Activated T-helper 9 cell treated with anti-CD3 and anti-CD28 coated beads, Interleukin-2, amount 50 U/mL, for 16 hours (primary cell): Measurements from ENCODE around the gene PRRX1.

Experiments
- DNase-seq: peaks from one replicate; pipeline ENCODE4 v3.0.0-alpha.2; 2020; ENCODE audit warnings: low read depth

PRRX1 gene

DNA sequence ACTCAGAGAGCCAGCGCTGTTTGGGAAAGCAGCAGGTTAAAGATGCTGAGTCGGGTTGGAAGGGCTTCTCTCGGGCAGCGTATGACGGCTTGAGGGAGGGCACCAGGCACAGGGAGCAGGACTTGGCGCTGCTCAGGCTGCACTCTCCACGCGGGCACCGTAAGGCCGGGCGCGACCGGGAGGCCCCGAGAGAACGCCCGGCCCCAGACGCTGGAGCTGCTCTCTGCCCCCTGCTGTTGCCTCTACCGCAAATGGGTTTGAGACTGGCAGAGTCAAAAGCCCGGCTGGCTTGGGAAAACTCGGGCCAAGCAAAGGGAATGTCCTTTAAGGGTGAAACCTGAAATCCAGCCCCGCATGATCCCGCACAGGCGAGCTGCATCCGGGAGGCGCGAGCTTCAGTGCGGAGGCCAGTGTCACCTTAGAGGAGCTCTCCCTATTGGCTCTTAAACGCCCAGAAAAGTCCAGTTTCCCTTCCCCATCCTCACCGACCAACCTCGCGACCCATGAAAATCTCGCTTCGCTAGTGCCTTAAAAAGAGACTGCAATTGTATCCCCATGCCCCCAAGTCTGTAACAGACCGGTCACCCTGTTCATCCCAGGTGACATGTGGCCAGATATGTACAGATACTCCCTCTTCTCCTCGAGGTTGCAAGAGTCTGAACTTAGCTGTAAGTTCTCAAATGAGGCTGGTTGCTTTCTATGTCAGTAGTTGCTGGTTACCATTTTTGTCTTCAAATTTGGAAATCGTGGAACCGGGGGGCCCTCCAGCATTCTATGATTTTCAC lies 1.1 kb downstream of the PRRX1 start:
- DNase-seq = no peak

DNA sequence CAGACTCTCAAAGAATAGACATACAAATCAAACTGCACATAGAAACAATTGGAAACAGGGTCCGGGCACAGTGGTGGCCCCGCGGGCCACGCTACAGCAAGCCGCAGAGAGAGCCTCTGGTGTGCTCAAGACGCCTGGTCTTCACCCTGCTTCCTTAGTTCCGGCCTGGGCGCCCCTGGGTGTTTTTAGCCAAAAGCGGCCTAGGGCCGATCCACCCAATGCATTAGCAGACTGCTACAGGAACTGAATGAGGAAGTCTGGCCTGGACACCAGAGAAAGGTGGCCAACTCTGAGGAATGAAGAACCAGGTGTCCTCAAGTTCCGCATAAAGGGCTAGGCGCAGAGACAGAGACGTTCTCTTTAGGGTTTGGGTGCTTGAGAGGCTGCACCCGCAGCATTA lies 1.7 kb downstream of the PRRX1 start:
- DNase-seq = no peak

DNA sequence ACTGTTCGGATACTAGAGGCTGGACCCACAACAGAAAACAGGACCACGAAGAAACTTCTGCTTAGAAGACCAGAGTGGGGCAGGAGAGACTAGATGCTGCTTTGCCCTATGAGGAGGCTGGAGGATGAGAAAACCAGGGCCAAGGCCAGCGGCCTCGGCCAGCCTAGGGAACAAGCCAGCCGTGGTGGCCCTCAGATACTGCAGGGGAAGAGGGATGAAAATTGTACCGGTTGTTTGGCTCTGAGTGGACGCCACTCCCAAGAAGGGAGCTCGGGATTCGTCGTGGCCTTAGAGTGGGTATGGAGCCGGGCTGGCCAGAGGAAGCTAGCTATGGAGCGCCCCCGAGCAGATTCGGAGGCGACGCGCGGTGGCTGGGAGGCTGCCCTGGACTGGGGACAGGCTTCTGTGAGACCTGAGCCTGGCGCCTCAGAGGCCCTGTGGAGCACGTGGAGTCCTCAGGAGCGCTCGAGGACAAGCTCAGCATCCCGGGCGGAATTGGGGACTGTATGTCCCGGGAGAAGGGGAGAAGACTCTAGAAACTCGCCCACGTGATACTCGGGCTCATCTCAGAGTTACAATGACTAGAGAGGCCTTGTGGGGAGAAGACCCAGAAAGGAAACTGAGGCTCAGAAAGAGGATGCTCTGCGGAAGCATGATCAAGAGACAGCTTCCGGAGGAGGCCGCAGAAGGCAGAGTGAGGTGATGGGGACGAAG lies 2.8 kb downstream of the PRRX1 start:
- no peak for DNase-seq

DNA sequence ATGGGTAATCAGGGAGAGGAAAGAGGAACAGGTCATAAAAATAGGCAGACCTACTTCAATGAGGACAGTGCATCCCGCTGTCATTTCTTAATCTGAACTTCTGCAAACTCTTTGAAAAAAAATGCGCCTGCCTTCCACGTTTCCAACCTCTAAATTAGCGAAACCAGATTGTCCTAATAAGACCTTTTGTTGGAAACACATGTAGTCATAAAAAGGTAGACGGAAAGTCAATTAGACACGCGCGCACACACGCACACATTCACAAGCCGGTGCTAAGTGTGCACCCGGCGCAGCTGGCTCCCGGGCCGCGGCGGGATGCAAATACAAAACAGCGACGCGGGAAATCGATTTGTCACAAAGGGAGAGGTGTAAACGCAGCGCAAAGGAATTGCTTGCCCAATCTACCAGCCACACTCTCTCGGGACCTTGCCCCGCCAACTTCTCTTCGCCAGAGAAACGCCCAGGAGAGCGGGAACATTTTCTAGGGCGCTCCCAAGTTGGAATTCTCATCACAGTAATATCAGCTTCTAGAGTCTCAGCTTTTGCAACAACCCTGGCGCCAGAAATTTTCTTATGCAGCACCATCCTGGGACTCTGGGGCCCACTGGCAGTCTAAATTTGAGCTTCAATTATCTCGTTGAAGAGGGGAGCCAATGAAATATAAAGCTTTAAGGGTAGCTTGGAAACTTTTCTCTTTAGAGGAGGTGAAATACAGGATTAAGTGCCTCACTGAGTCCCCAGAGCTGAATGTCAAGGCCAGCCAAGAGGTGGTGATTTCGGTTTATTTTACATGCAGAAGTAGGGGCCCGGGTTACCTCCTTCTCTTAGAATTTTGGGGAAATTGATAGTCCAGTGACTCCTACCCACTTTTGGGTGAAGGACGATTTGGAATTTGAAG lies 4.5 kb downstream of the PRRX1 start:
- DNase-seq = no peak

DNA sequence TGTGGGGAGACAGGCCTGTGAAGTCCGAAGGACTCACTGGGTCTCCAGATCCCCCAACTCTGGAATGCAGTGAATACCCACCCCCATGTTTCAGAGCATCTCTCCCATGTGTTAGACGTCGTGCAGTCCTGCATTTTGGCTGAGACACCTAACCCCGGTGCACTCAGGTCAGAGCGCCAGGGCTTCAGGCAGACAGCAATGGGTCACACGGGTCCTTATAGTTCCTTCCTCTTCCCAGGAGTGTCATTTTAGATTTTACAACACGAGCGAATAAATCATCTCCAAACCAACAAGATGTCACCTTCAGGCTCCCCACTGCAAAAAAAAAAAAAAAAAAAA lies 5.1 kb downstream of the PRRX1 start:
- no peak for DNase-seq

DNA sequence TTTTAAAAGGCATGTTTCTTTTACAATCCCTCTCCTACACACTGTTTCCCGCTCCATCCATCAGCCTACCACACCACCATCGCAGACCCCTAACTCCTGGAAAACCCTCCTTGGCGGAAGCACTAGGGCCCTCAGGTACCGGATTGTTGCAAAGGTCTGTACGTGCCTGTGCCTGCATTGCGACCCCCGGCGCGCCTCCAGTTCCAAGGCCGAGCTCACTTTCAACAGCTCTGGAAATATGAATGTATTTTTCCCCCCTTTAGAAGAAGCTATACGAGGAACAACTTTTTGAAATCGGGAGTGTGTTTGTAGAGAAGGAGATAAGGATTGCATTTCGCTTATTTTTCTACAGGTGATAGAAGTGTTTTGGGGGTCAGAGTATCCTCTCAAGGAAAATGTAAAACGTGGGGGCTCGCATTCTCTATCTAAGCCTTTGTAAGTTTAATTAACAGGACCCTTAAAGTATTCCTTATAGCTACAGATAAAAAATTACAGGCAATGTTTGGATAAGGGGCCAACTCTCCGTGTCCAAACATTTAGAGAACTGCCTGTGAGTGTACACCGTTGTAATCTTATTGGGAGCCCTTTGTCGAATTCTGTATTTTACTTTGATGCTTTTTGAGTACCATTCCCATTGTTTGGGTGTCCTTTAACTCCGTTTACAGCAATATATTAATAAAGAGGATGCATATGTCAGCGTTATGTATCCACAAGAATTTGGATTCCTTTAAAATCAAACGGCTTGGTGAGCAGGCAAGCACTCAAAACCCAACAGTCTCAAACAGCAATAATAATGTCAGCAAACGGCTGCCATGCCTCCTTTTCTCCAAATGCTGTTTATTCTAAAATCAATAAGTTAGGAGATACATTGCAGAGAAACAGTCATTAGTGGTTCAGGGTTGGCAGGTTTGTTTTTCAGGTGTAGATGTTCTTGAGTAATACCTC lies 5.9 kb downstream of the PRRX1 start:
- DNase-seq = no peak

DNA sequence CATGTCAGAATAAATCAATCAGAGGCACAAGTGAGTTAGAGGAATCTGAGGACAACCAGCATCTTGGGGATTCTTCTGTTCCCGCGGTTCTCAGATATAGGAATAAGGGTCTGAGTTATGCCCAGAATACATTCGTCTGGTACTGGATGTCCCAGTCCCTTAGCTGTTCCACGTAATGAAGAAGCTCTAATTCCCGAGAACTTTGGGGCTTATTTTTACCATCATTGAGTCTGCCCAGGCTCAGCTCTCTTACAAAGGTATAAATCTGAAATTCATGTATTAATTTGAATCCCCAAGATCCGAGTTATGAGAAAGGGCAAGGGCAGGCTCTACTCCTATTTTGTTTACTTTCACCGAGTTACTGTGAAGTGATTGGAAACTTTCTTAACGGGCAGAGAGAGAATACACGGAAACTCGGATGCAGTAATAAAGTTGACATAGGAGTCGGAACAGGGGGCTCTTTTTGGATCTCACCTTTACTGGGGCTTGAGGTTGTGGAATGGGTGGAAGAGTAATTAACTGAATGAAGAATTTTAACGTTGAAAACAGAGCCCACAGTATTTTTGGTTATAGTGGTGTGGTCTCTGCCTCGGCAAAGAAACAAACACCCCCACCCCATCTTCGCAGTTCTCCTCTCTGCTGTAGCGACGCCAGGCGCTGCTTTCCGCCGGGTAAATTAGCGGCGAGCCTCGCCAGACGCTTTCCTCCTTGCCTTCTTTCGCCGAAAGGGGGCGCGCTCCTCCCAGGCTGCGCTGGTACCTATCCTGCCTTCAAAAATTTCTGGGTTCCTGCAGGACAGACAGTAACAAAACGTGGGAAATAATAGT lies 7.1 kb downstream of the PRRX1 start:
- DNase-seq = no peak

DNA sequence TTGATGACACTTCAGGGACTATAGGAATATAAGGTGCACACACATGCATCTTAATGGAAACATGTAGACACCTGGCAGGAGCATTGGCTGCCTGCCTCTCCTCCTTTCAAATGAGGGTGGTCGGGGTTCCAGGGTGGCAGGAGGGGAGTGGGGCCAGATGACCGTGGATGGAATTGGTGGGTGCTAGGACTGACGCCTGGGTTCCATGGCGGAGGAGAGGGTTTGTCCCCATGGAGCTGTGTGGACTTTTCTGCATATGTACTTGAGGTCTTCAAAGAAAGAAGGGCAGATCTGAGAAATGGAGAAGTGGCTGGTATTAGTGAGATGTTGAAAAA lies 7.7 kb downstream of the PRRX1 start:
- no peak for DNase-seq

DNA sequence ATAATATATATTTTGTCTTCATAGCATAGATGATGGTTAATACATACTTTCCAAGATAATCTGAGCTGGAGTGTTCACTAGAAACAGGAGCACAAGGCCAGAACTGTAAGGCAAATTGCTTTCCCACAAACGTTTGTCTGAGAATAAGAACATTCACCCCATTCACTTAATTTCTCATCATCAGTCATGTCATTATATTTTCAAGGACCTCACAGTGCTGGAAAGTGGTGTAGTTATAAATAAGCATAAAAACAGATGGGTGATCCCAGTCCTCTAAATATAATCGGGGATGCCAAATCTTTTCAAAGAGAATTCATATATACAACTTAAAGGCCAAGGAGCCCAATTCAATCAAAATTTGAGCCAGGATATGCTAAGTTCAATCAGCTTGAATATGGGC lies 8.4 kb downstream of the PRRX1 start:
- no peak for DNase-seq

DNA sequence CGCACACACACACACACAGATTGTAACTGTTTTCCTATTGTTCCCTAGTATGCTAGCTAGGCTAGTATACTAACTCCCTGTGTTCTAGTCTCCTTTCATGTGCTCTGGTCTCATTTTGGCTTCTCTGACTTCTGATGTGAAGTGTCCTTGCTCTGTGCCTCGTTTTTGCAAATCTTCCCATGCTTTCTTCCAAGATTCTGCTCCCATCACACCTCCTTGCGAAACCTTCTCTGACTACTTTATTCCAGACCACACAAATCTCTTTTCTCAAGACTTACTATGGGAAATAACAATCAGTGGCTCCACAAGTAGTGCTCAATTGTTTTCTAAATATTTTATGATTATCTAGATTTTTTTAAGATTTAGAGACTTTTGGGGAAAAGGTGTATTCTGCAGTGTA lies 10.3 kb downstream of the PRRX1 start:
- DNase-seq = no peak

DNA sequence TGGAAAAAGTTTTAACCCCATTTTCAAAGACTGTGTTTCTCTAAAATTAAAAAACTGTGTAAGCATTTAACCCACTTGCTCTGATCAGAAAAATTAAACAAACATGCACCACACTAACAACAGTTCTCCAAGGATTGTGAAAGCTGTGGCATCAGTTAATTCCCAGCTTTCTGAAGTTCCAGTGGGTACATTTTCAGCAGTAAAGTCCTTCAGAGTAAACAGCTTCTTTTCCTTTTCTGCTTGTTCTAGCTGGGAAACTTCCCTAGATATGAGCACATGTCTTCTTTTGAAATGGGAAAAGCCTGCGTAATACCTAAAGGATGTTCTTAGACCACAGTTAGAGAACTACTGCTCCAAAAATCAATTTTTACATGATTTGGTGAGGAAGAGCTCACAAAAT lies 11.1 kb downstream of the PRRX1 start:
- DNase-seq = no peak

DNA sequence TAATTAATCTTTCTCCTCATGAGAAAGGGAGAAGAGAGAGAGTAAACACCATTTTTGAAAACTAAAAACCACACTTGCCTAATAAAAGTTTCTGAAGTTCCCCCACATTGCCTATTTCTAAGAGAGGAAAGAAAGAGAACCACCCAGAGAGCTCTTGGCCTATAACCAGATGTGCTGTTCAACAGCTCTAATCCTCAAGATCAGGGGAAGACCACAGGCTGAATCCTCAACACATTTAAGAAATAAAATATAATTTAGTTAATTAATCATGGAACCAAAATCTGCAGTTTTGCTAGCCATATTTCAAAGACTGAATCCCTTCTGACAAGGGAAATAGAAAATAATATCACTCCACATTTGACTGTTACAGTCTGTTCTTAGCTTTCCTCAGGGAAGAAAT lies 11.9 kb downstream of the PRRX1 start:
- DNase-seq = no peak

DNA sequence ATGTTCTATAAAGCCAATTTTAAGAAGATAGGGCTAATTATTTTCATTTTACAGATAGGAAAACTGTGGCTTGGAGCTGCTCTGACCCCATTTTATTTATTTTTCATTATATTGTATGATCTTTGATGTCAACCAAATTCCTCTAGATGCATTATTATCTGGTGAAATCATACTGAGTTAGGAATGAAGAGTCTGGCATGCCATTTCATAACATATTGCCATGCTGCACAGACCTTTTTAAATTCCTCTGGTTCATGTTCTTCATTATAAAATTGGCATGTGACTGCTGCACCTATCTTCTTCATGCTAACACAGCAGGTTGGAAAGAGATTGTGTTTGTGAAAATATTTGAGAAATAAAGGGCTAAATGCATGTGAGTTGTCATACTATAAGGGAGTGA lies 12.7 kb downstream of the PRRX1 start:
- DNase-seq = no peak

DNA sequence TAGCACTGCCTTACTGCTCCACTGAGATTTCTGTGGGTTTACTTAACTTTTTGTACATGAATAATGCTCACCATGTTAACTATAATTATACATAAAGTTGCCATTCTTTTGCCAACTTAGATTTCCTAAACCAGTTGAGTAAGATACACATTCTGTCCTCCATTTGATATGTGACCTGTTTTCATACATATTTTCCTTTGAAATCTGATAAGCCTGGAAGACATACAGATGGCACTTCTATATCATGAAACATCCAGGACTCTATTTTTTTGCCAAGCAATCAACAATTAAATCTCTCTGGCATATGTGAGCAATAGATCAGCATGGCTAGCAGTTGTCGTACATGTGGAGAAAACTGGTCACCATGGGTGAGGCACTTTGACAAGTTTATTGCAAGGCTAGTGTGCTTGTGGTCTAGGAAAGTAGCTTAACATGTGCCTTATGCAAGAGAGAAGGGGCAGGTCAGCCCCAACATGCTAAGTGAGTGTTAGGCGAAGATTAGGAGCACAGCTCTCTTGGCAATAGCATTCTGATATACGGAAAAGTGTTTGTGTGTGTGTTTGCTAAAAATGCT lies 14.2 kb downstream of the PRRX1 start:
- DNase-seq = no peak

DNA sequence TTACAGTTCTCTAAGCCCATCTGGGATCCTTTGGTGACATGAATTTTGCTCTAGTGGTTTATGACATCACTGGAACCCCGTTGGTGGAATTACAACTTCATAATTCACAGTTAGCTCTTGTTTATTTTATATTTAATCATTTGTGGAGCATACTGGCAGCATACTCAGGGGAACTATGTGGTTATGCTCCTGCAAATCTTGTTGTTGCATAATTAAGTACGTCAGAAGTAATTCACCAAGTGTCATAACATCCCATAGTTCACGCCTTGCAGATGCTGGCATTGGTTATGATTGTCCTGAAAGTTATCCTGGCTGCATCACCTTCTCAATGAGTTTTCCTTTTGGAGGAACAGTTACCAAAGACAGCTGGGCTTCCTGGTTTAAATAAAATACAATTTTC lies 16.5 kb downstream of the PRRX1 start:
- DNase-seq = no peak

DNA sequence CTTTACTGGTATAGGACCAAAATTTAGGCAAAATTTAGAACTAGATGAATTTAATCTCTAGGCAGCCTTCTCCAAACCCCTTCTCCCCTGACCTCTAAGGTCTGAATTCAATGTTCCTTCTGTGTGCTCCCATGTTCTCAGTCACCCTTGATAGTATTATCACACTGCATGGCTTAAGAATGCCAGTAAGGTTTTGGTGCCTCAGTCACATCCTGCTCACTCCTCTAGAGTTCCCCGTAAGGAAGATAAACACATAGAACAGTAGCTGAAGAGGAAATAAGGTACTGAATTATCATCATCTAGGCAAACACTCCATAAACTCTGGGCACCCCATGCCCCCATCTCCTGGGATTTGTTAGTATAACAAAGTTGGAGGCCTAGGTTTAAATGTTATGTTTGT lies 18.2 kb downstream of the PRRX1 start:
- DNase-seq = no peak

DNA sequence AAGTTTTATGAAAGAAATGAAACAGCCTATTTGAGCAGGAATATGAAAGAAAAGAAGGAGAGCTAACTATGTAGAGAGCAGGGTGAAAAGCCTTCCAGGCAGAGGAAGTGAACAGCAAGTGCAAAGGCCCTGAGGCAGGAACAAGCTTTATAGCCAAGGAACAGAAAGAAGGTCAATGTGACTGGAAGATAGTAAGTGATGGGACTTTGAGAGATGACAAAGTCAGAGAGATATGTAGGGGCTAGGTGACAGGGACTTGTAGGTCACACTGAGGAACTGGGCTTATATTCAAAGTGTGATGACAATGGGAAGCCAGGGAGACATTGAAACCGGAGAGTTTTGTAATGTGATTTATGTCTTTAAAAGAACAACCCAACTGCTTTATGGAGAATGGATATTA lies 18.9 kb downstream of the PRRX1 start:
- DNase-seq = no peak

DNA sequence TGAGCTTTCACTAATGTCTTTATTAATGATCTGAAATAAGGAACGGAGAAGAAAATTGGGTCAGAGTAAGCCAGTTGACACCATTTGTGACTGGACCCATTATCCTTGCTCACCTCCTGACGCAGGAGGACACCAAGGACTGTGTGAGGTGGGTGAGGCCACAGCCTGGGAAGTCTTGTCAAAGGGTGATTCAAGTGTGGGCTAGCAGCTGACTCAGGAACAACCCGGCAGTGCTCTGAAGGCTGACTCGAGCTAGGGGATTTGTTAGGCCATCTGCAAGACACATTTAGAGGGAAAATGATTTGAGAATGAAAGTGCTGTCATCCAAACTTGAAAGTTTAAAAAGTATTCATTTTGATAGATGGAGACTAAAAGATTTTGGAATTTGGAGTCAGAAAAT lies 21.2 kb downstream of the PRRX1 start:
- DNase-seq = no peak

DNA sequence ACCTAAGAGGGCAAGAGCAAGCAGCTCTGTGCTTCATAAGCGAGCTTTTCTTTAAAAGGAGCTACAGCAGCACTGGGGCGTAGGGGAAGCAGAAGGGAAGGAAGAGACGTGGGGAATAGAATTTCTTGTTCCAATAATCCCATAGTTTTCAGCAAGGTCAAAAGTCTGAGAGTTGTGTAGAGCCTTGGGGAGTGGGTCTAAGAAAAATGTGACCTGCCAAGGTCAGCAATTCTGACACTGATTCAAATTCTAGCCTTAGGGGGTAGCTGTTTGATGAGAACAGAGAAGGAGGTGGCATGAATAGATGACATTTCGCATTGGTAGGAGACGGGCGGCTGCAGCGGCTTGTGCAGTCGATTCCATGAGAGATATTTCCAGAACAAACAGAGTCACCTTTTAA lies 22.4 kb downstream of the PRRX1 start:
- DNase-seq = no peak

DNA sequence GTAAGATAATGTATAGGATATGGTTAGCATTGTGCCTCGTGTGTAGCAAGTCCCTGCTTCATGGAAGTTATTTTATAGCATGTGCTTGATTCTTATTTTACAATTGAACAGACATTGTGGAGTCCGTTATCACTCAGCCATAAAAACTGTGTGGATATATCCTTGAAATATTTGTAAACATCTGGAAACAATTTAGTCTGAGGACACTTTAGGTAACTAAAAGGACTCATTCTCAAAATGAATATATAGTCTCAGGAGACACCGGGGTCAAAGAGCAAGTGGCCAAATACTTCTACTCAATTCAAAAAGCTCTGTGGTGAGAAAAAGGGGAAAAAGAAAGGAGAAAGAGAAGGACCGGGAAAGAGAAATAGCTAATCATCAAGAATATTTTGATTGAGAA lies 23.7 kb downstream of the PRRX1 start:
- DNase-seq = no peak

DNA sequence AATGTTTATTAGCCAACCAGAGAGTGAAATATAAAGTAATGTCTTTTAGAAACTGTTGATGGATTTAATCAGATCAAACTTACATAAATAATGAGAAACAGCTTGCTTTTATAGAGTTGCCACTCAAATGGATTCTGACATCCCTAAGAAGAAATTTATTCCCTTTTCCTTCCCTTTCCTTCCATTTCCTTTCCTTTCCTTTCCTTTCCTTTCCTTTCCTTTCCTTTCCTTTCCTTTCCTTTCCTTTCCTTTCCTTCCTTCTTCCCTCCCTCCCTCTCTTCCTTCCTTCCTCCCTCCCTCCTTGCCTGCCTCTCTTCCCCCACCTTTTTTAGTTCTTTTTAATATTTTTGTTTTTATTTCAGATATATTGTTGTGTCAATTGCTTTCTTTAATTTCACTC lies 27.3 kb downstream of the PRRX1 start:
- DNase-seq = no peak
